ENCODE measurements around the gene DPEP1. TPM values are rescaled to one million over a fixed set of nuclear protein-coding genes. Genes with fewer than 3 reads are reported as not detected.
"Not testable (repeated sequence)": the region's sequence is repeated elsewhere in the genome, so short reads cannot be mapped to it uniquely, and the experiment has no call there.

Gene DPEP1
- total RNA-seq, 1 donor from 2014 or later, result 0.51 TPM

DNA sequence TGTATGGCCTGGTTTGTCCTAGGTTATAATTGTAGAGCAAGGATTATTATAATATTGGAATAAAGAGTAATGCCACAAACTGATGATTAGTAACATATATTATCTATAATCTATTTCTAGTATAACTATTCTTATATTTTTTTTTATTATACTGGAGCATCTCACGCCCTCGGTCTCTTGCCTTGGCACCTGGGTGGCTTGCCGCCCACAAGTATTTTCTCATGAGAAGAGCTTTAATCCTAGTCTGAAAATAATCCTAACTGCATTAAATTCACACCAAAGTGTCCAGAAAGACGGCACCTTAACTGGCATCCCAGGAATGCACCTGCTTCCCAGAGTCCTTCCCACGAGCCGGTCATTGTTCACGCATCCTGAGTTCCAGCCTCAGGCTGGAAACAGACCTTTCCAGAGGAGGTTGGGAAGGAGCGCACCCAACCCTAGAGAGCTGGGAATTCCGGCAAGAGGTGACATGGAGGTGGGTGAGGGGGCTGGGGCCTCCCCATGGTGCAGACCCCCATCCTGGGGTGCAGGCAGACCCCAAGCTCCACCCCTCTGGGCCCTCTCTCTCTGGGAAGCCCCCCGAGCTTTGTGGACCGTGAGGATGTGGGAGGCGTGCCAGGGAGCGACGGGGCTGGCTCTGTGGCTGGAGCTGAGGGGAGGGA, 28.1 kb downstream of the DPEP1 start:
- no peak for DNase-seq (ENCODE audit: low spot score)

DNA sequence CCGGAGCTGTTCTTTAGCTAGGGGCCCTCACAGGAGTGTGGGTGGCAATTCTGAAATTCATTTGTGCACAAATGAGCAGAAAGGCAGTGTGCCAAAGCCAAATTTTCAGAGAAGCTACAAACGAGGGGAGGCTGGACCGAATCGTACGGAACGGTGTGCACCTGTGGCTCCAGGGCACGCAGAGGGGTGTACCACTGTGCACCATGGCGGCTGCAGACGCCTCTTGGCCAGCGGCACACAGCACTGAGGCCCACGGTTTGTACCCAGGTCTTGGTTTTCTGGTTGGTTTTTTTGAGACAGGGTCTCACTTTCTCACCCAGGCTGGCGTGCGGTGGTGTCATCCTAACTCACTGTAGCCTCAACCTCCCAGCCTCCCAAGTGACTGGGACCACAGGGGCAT, 29.1 kb downstream of the DPEP1 start:
- DNase-seq (ENCODE audit: low spot score), result no peak

DNA sequence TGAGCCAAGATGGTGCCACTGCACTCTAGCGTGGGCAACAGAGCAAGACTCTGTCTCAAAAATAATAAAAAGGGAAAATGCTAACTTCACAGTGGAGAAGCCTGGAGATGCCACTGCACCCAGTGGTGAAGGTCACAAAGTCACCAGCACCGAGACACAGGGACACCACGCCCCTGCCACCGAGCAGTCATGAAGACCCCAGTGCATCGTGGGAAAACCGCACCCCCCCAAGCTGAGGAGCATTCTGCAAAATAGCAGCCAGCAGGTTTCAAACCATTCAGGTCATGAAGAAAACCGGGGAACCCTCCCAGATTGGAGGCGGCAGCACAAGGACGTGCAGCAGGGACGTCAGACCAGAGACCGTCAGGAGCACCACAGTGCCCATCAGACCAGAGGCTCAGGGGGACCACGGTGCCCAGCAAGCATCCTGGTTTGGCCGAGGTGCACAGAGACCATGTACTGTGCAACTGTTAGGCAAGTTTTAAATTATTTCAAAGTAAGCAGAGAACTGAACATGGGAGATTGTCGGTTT, 30.4 kb downstream of the DPEP1 start:
- DNase-seq (ENCODE audit: low spot score), result no peak

DNA sequence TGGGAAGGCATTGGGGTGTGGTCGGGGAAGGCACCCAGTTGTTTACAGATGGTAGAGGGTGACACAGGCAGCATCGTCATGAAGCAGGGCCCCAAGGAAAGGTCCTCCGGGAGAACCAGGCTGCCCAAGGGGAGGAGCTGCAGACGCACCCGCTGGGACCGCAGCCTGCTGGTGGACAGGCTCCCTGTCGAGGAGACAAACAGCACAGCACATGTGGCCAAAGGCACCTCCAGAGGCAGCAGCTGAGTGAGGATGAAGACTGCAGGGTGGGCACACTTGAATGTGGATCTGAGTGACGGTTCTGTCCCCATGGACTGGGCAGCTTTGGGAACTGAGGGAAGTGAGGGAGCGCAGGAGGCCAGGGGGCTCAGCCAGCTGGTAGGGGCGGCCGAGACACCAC, 31.7 kb downstream of the DPEP1 start:
- DNase-seq (ENCODE audit: low spot score), result no peak

DNA sequence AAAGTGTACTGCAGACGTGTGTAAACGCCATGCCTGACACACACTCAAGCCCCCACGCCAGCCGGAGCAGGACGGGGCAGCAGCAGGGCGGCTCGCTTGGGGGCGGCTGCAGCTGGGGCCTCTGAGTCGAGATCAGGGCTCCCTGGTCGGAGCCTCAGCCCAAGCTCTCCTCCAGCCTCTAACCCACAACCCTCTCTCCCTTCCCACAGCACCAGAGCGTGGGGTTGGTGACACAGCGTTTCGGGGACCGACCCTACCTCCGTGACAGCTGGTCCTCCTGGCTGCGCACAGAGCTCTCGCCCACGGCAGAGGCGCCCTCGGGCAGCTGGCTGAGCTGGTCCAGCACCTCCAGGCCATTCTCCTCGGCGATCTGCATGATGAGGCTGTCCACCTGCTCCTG, 32.8 kb downstream of the DPEP1 start:
- DNase-seq (ENCODE audit: low spot score), result no peak

DNA sequence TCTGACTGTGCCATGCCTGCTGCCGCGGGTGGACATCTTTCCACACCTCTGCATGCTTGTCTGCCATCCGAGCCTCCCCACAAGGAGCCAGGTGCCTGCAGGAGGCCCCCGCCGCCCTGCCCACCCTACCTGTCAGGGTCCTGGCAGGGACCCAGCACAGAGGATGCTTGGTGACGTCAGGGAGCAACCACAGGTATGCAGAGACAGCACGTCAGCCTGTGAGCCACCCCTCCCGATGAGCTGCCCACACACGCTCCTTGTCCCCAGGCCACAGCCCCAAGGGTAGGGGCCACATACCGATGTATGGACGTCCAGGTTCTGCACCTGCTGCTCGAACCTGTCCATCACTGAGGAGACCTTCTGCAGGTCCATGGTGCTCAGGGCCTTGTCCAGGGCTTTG, 33.5 kb downstream of the DPEP1 start:
- DNase-seq (ENCODE audit: low spot score), result no peak

DNA sequence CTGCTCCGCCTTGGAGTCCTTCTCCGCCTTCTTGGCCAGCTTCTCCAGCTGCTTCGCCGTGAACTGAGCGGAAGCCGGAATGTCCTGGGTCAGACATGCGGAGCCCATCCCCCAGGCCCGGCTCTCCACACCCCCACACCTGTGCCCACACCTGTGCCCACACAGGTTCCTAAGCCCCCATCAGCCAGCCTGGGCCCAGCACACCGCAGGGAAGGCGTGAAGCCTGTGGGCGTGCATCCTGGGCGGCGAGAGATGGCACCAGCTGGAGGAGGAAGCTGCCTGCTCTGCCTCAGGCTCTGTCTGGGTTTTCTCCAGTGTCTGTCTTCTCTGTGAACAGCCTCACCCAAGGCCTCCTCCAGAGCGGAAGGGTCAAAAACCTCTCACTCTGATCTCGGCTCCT, 38.1 kb downstream of the DPEP1 start:
- no peak for DNase-seq (ENCODE audit: low spot score)

DNA sequence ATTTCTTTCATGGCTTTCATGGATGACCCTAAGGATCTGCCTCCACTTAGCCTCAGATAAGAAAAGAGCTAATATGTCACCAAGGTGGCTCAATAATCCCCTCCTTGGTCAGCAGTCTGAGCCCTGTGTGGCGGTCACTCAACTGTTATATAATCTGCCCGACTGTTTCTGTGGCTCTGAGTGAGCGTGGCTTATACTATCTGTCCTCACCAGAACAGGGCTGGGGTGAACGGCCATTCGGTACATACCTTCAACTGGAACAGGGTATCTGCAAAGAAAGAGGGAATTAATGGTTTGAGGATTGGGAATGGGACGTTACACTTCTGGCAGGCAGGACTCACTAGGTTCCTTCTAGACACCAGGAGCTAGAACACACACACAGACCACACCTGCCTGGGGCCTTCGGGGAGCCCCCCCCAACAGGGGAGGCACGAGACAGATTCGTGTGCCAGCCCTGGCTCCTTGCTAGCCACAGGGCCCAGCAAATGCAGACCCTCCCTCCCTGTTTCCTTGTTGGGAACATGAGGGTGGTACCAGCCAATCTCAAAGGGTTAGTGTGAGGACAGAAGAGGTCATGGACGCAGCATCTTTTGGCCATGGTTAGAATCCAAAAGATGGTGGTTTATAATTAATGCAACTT, 40.3 kb downstream of the DPEP1 start:
- DNase-seq (ENCODE audit: low spot score), result no peak

DNA sequence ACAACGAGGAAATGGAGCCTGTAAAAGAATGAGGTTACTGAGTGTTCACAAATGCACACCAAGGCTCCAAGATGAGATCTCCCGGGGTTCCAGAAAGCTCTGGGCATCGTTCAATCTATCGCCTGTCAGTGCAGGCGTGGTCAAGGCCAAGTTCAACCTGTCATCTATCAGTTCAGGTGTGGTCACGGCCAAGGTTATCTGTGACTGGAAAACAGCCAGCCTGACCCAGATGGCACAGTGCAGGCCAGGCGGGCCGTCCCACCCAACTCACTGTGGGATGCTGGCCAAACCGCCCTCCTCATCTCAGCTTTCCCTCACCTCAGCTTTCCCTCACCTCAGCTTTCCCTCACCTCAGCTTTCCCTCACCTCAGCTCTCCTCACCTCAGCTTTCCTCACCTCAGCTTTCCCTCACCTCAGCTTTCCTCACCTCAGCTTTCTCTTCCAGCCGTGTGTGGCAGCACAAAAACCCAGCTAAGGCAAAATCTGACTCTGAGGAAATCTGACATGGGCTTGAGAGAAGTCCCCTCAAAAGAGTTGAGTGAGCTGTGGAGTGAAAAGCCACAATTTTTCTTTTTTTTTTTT, 41.7 kb downstream of the DPEP1 start:
- no peak for DNase-seq (ENCODE audit: low spot score)

DNA sequence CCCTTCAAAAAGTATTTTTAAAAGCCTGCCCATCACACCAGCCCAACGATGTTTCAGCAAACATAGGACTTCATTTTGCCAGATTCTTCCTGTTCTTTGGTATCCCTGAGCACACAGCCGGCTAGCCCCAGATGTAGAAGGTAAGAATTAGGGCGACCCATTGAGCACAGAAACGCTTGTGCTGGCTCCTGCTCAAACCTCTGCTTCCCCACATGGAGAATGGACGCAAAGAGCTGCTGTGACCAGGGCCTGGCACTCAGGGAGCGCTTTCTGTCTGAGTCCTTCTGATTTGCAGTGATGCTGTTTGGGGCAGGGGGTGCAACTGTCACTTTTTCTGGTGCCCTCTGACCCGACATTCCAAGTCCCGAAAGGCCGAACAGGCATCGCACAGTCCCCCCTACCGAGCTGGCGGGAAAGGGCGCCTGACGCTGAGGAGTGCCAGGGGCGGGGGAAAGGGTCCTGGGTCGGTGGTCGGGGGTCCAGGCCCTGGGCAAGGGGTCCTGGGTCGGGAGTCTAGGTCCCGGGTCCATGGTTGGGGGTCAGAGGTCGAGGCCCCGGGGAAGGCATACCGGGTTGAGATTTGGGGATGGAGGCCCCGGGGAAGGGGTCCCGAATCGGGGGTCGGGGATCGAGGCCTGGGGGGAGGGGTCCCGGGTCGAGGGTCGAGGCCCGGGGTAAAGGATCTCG, 43.1 kb downstream of the DPEP1 start:
- no peak for DNase-seq (ENCODE audit: low spot score)

DNA sequence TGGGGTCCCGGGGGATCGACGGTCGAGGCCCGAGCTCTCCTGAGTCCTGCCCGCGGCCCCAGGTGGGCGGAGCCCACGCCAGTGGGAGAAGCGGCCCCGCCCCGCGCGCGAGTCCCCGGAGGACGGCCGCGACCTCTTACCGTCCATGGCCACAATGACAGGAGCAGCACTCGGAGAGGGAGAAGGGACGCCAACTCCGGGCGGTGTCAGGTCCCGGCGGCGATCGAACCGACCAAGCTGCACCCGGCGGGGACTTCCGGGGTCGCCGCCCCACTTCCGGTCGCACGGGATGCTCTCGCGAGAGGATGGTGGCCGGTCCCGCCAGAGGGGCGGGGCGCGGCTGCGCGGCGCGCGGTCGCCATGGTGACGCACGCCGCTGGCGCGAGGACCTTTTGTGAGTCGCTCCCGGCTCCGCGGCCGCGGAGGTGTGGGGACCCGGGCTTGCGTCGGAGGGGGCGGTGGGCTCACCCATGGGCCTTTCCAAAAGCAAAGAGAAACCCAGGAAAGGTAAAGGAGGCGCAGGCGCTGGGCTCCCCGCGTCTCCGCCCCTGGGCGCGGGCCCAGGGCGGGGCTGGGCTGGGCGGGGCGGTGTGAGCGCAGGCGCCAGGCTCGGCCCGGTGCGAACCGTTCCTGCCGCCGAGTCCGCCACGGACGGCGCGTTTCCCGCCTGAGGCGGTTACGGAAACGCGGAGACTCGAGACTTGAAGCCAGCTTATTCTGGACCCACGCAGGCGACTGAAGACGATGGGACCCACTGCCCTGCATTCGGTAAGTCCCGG, 44.2 kb downstream of the DPEP1 start, which contains the start of the genes CHMP1A and SPATA33:
Gene CHMP1A, minus strand, starts transcription at position 267 of the 779 bp plus-strand sequence. Its CDS starts 120 bp downstream, at position 147.
Gene SPATA33, plus strand, starts transcription at position 395 of the 779 bp plus-strand sequence. Its CDS starts 76 bp downstream, at position 471.
- DNase-seq (ENCODE audit: low spot score), result peak; percentile 97

DNA sequence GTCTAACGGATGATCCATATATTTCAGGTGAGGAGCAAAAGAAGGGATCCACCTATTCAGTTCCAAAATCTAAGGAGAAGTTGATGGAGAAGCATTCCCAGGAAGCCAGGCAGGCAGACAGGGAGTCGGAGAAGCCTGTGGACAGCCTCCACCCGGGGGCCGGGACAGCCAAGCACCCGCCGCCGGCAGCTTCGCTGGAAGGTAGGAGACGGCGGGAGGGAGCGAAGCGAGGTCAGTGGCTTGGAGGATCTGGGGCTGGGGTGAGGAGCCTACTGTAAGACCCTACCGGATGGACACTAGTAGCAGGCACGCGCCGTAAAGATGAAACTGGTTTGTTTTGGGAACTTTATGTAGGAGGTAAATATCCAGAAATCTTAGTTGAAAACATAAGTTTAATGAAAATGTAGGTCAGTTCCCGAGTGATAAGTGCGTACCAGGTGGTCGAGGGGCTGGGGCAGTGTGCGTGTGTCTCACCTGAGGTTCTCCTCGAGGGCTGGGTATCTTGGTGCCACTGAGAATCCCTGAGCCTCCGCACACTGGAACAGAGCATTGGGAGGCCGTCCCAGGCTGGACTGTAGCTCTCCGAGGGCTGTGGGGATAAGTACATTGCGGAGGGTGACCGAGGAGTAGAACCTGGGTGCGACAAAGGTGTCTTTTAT, 44.9 kb downstream of the DPEP1 start:
- no peak for DNase-seq (ENCODE audit: low spot score)

DNA sequence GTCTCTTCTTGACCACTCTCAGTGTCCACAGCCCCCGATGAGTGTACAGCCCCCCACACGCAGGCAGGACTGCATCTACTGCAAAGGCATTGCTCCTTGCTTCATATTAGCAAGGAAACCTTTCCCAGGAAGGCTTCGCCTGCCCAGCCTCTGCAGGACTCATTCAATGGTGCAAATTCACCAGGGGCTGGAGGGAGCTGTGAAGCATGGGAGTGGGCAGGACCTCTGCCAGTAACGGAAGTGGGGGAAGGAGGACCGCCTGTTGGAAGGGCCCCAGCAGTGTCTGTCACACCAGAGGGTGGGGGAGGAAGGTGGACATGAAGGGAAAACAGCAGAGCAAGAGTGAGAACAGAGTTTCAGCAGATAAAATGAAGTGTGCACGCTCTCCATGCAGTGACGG, 46.7 kb downstream of the DPEP1 start:
- DNase-seq (ENCODE audit: low spot score), result no peak

DNA sequence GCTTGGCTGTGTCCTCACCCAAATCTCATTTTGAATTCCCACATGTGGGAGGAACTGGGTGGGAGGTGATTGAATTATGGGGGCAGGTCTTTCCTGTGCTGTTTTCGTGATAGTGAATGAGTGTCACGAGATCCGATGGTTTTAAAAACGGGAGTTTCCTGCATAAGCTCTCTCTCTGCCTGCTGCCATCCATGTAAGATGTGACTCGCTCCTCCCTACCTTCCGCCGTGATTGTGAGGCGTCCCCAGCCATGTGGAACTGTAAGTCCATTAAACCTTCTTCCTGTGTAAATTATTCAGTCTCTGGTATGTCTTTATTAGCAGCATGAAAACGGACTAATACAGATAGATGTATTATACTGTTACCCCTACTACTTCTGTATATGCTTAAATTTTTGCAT, 47.8 kb downstream of the DPEP1 start:
- no peak for DNase-seq (ENCODE audit: low spot score)

DNA sequence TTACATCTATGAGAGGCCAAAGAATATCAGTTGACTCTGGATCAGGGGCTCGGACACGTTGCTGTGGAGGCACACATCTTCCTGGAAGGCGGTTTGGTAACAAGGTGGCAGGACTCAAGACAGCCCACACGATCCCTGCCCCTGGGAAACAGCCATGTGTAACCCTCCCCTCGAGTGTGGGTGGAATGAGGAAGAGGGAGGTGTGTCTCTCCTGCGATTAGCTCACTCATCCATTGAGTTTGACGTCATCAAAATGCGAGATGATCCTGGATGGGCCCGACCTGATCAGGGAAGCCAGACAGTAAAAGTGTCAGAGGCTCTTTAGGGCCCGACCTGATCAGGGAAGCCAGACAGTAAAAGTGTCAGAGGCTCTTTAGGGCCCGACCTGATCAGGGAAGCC, 50.8 kb downstream of the DPEP1 start:
- not testable (repeated sequence) for DNase-seq (ENCODE audit: low spot score)

DNA sequence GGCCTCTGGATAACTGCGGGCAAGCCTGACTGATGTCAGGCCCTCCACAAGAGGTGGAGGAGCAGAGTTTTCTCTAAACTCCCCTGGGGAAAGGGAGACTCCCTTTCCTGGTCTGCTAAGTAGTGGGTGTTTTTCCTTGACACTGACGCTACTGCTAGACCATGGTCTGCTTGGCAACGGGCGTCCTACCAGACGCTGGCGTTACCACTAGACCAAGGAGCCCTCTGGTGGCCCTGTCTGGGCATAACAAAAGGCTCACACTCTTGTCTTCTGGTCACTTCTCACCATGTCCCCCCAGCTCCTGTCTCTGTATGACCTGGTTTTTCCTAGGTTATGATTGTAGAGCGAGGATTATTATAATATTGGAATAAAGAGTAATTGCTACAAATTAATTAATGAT, 53.6 kb downstream of the DPEP1 start:
- not testable (repeated sequence) for DNase-seq (ENCODE audit: low spot score)

DNA sequence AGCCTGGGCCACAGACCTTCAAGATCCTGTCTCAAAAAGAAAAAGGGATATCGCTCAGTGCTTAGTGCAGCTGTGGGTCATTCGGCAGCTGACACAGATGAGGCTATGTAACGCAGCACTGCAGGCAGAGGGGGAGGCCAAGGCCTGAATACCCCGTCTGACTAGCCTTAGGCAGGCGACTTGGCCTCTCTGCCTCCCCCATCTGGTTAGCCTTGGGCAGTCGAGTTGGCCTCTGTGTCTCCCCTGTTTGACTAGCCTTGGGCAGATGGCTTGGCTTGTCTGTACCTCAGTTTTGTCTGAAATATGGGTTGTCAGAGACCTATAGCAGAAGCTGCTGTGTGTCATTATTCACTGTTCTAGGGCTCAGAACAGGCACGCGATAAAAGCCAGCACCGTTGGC, 54.2 kb downstream of the DPEP1 start:
- no peak for DNase-seq (ENCODE audit: low spot score)

DNA sequence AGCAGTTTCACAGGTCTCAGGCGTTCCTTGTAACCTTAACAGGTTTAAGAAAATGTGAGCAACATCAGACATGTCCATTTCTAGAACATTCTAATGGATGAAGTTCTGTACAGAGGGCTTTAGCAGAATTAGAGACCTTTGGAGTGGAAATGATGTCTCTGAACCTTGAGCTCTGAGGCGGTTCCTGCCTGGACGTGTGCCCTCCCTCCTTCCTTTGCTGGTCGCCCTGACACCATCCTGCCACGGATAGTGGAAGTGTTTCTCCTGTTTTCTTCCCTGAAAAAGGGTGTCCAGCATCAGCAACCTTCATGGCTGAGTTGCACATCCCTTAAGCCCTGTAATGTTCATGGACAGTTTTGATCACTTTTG, 55.3 kb downstream of the DPEP1 start:
- no peak for DNase-seq (ENCODE audit: low spot score)

DNA sequence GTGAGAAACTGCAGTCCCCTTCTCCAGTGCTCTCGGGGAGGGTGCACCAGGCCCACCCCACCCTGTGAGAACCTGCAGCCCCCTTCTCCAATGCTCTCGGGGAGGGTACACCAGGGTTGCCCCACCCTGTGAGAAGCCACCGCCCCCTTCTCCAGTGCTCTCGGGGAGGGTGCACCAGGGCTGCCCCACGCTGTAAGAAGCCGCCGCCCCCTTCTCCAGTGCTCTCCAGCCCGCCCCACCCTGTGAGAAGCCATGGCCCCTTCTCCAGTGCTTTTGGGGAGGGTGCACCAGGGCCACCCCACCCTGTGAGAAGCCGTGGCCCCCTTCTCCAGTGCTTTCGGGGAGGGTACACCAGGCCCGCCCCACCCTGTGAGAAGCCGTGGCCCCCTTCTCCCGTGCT, 56.3 kb downstream of the DPEP1 start:
- DNase-seq (ENCODE audit: low spot score), result no peak

Measured in mesenteric fat pad (tissue), 1 donor.